Neuronal stem cell (in vitro differentiated cells): ENCODE results near the gene ADAT3.

ENCODE experiments used
- DNase-seq: peaks from one replicate; pipeline ENCODE4 v3.0.0-alpha.2; 2013; ENCODE audit warnings: low spot score
- H2AFZ ChIP-seq: one replicate; pipeline ENCODE4 v1.6.1; 2013; ENCODE audit warnings: mild to moderate bottlenecking, low read length, inconsistent platforms
- H2AK5ac ChIP-seq: 2 replicates; pipeline ENCODE4 v1.6.1; 2013; ENCODE audit warnings: low read depth, mild to moderate bottlenecking, inconsistent platforms, low read length, moderate library complexity, mixed read lengths
- H2BK120ac ChIP-seq: 2 replicates; pipeline ENCODE4 v1.6.1; 2013; ENCODE audit warnings: low read depth, mild to moderate bottlenecking, inconsistent platforms, low read length, moderate library complexity, mixed read lengths
- H2BK12ac ChIP-seq: one replicate; pipeline ENCODE4 v1.6.1; 2013; ENCODE audit warnings: low read length, inconsistent platforms
- H2BK15ac ChIP-seq: 2 replicates; pipeline ENCODE4 v1.6.1; 2013; ENCODE audit warnings: mild to moderate bottlenecking, low read length, inconsistent platforms, mixed read lengths
- H2BK5ac ChIP-seq: one replicate; pipeline ENCODE4 v1.6.1; 2013; ENCODE audit warnings: inconsistent platforms, mild to moderate bottlenecking, low read length, moderate library complexity
- H3K14ac ChIP-seq: one replicate; pipeline ENCODE4 v1.6.1; 2013; ENCODE audit warnings: low read length, inconsistent platforms
- H3K18ac ChIP-seq: 2 replicates; pipeline ENCODE4 v1.6.1; 2013; ENCODE audit warnings: low read length, inconsistent platforms
- H3K23ac ChIP-seq: 2 replicates; pipeline ENCODE4 v1.6.1; 2013; ENCODE audit warnings: low read depth, mild to moderate bottlenecking, mixed read lengths, low read length, inconsistent platforms; ENCODE audit not compliant: poor library complexity
- H3K27ac ChIP-seq: replicated peaks from 3 replicates; pipeline ENCODE4 v1.5.1; 2013; ENCODE audit warnings: low read length, inconsistent platforms
- H3K27me3 ChIP-seq, 3 experiments: 2 replicates each; pipeline ENCODE4 v1.6.1; 2013; ENCODE audit warnings: low read length in 3 of 3, mild to moderate bottlenecking in 2 of 3, inconsistent platforms in 1 of 3, low read depth in 1 of 3, mixed read lengths in 1 of 3, moderate library complexity in 1 of 3; ENCODE audit not compliant: control insufficient read depth in 3 of 3, insufficient read depth in 3 of 3
- H3K36me3 ChIP-seq, 2 donors: replicated peaks in 1 of 2; 2 replicates each; pipeline ENCODE4 v1.6.1; 2013; ENCODE audit warnings: low read length in 2 of 2; ENCODE audit not compliant: control insufficient read depth in 2 of 2, insufficient read depth in 2 of 2
- H3K4ac ChIP-seq: 2 replicates; pipeline ENCODE4 v1.6.1; 2013; ENCODE audit warnings: inconsistent platforms, mild to moderate bottlenecking, low read length, moderate library complexity
- H3K4me1 ChIP-seq, 2 donors: 1 replicate in 1 of 2; 2 replicates in 1 of 2; pipeline ENCODE4 v1.6.1; 2013; ENCODE audit warnings: low read length in 2 of 2, low read depth in 1 of 2; ENCODE audit not compliant: control insufficient read depth in 2 of 2, insufficient read depth in 1 of 2
- H3K4me2 ChIP-seq: one replicate; pipeline ENCODE4 v1.6.1; 2013; ENCODE audit warnings: mild to moderate bottlenecking, low read length, inconsistent platforms; ENCODE audit not compliant: insufficient read depth, poor library complexity, severe bottlenecking
- H3K4me3 ChIP-seq, 2 donors: 2 replicates each; pipeline ENCODE4 v1.5.1; 2013; ENCODE audit warnings: low read length in 2 of 2, mild to moderate bottlenecking in 2 of 2, inconsistent platforms in 1 of 2, moderate library complexity in 1 of 2
- H3K79me1 ChIP-seq: one replicate; pipeline ENCODE4 v1.6.1; 2013; ENCODE audit warnings: low read depth, mild to moderate bottlenecking, inconsistent platforms, low read length, moderate library complexity
- H3K9ac ChIP-seq: one replicate; pipeline ENCODE4 v1.6.1; 2013; ENCODE audit warnings: mild to moderate bottlenecking, low read depth, low read length, inconsistent platforms; ENCODE audit not compliant: poor library complexity
- H3K9me3 ChIP-seq, 2 donors: replicated peaks in 1 of 2; 2 replicates each; pipeline versions ENCODE3 to v1.6.1; 2013; ENCODE audit warnings: low read length in 2 of 2, mild to moderate bottlenecking in 2 of 2, inconsistent platforms in 1 of 2, low read depth in 1 of 2, mixed read lengths in 1 of 2, moderate library complexity in 1 of 2; ENCODE audit not compliant: control insufficient read depth in 2 of 2, insufficient read depth in 1 of 2
- H4K8ac ChIP-seq: one replicate; pipeline ENCODE4 v1.6.1; 2013; ENCODE audit warnings: low read depth, mild to moderate bottlenecking, inconsistent platforms, low read length, moderate library complexity
- H4K91ac ChIP-seq: one replicate; pipeline ENCODE4 v1.6.1; 2013; ENCODE audit warnings: low read length, low read depth, mild to moderate bottlenecking, inconsistent platforms; ENCODE audit not compliant: poor library complexity
- WGBS, 2 donors: extraction: QIAGEN DNeasy Blood & Tissue Kit; methylation state at CpG; one replicate each; pipeline ENCODE4 v1.1.7; 2013; ENCODE audit warnings: missing lambda C conversion rate in 2 of 2, mixed read lengths in 1 of 2; ENCODE audit not compliant: insufficient read length in 2 of 2, insufficient replicate concordance in 1 of 2; ENCODE audit errors: extremely low coverage in 2 of 2; 5-methylcytosine and 5-hydroxymethylcytosine counted together

The ADAT3 gene

GRCh38 chr19:1866693-1867348, 38.4 kb upstream of the ADAT3 start:
- H3K14ac ChIP-seq: no peak overlapping the region
- H2AFZ ChIP-seq: no peak overlapping the region
- no peak overlapping the region for H2BK5ac ChIP-seq
- peaks cover 11% of the 10 kb centered on the region for H3K79me1 ChIP-seq
- H3K4me1 ChIP-seq: peaks cover 6 to 14% of the 10 kb centered on the region in 2 donors
- no peak overlapping the region for H3K4me3 ChIP-seq
- no peak overlapping the region for H4K91ac ChIP-seq
- no peak overlapping the region for H4K8ac ChIP-seq
- no peak overlapping the region for H2BK12ac ChIP-seq
- no peak for DNase-seq
- H3K23ac ChIP-seq: no peak overlapping the region
- H3K4me2 ChIP-seq: no peak overlapping the region
- peaks cover 0 to 2% of the 10 kb centered on the region in 2 donors for H3K9me3 ChIP-seq
- H3K27me3 ChIP-seq: peaks cover 0 to 11% (median 8%) of the 10 kb centered on the region in 3 experiments
- peak overlapping the region; percentile 3 for H3K9ac ChIP-seq
- H2AK5ac ChIP-seq: peak overlapping the region; percentile 14
- no peak overlapping the region for H3K27ac ChIP-seq
- no peak overlapping the region for H3K18ac ChIP-seq
- no CpG with 5 or more reads among the region's 8 CpGs for WGBS, 2 donors
- no peak overlapping the region for H2BK15ac ChIP-seq
- peaks cover 3 to 9% of the 10 kb centered on the region in 2 donors for H3K36me3 ChIP-seq
- H3K4ac ChIP-seq: no peak overlapping the region
- H2BK120ac ChIP-seq: no peak overlapping the region

- H3K9ac ChIP-seq: peak overlapping the region; percentile 12
- H3K27ac ChIP-seq: no peak overlapping the region
- no peak overlapping the region for H2AK5ac ChIP-seq
- DNase-seq: no peak
- no peak overlapping the region for H4K8ac ChIP-seq
- no peak overlapping the region for H2BK12ac ChIP-seq
- H3K4me1 ChIP-seq: peaks cover 3 to 9% of the 10 kb centered on the region in 2 donors
- H3K4ac ChIP-seq: no peak overlapping the region
- no peak overlapping the region for H3K18ac ChIP-seq
- H3K14ac ChIP-seq: no peak overlapping the region
- peaks cover 3 to 10% of the 10 kb centered on the region in 2 donors for H3K36me3 ChIP-seq
- no peak overlapping the region for H3K23ac ChIP-seq
- peaks cover 0 to 6% (median 3%) of the 10 kb centered on the region in 3 experiments for H3K27me3 ChIP-seq
- no peak overlapping the region for H3K4me3 ChIP-seq
- no peak overlapping the region for H3K4me2 ChIP-seq
- H2BK120ac ChIP-seq: no peak overlapping the region
- no CpG with 5 or more reads among the region's 9 CpGs for WGBS, 2 donors
- no peak overlapping the region for H4K91ac ChIP-seq
- peaks cover 0 to 2% of the 10 kb centered on the region in 2 donors for H3K9me3 ChIP-seq
- no peak overlapping the region for H2BK5ac ChIP-seq
- peaks cover 13% of the 10 kb centered on the region for H3K79me1 ChIP-seq
- H2BK15ac ChIP-seq: no peak overlapping the region
- H2AFZ ChIP-seq: no peak overlapping the region
Observed at GRCh38 chr19:1867349-1867724, 37.9 kb upstream of the ADAT3 start.

GRCh38 chr19:1868971-1869370, 36.2 kb upstream of the ADAT3 start:
- no peaks in the 10 kb centered on the region for H3K27me3 ChIP-seq
- H3K9ac ChIP-seq: no peak overlapping the region
- H3K36me3 ChIP-seq: peaks cover 3 to 24% of the 10 kb centered on the region in 2 donors
- H2BK12ac ChIP-seq: no peak overlapping the region
- no peak overlapping the region for H3K18ac ChIP-seq
- H3K4me3 ChIP-seq: no peak overlapping the region
- peaks cover 0 to 2% of the 10 kb centered on the region in 2 donors for H3K9me3 ChIP-seq
- WGBS, 2 donors: no CpG with 5 or more reads among the region's 7 CpGs
- no peak overlapping the region for H2AFZ ChIP-seq
- H2AK5ac ChIP-seq: no peak overlapping the region
- no peak overlapping the region for H3K23ac ChIP-seq
- no peak overlapping the region for H3K4ac ChIP-seq
- H2BK120ac ChIP-seq: no peak overlapping the region
- no peak overlapping the region for H2BK15ac ChIP-seq
- H3K27ac ChIP-seq: no peak overlapping the region
- no peak overlapping the region for H3K14ac ChIP-seq
- H3K4me2 ChIP-seq: no peak overlapping the region
- peaks cover 3 to 9% of the 10 kb centered on the region in 2 donors for H3K4me1 ChIP-seq
- no peak overlapping the region for H4K8ac ChIP-seq
- no peak for DNase-seq
- H4K91ac ChIP-seq: no peak overlapping the region
- H2BK5ac ChIP-seq: no peak overlapping the region
- H3K79me1 ChIP-seq: peaks cover 20% of the 10 kb centered on the region

- peak overlapping the region; percentile 75 for H2BK5ac ChIP-seq
- H3K9me3 ChIP-seq: peaks cover 0 to 2% of the 10 kb centered on the region in 2 donors
- no peak overlapping the region for H3K4me2 ChIP-seq
- peaks cover 3 to 16% of the 10 kb centered on the region in 2 donors for H3K4me1 ChIP-seq
- no peak overlapping the region for H2BK12ac ChIP-seq
- no peaks in the 10 kb centered on the region for H3K27me3 ChIP-seq
- H3K79me1 ChIP-seq: peaks cover 19% of the 10 kb centered on the region
- no peak overlapping the region for H2AK5ac ChIP-seq
- H3K14ac ChIP-seq: no peak overlapping the region
- no peak overlapping the region for H4K91ac ChIP-seq
- H2BK15ac ChIP-seq: no peak overlapping the region
- no peak overlapping the region for H3K9ac ChIP-seq
- peak overlapping the region; percentile 80 for H3K23ac ChIP-seq
- no peak overlapping the region for H3K27ac ChIP-seq
- H2BK120ac ChIP-seq: no peak overlapping the region
- H3K18ac ChIP-seq: no peak overlapping the region
- H3K36me3 ChIP-seq: peaks cover 3 to 24% of the 10 kb centered on the region in 2 donors
- H4K8ac ChIP-seq: no peak overlapping the region
- no peak overlapping the region for H3K4me3 ChIP-seq
- no peak overlapping the region for H3K4ac ChIP-seq
- WGBS, 2 donors: no CpG with 5 or more reads among the region's 15 CpGs
- H2AFZ ChIP-seq: no peak overlapping the region
- DNase-seq: no peak
Observed at GRCh38 chr19:1871140-1871597, 34.0 kb upstream of the ADAT3 start.
